VCaP (cell line): Measurements from ENCODE around the gene PRIMA1.

ENCODE experiments used
- H3K27ac ChIP-seq: fragments of 450-650 bp; 2 replicates; pipeline ENCODE4 v1.5.1; 2017
- TF ChIP-seq, protein P1 (sequence below): fragments of 450-650 bp; conservative IDR thresholded peaks from 2 replicates; pipeline ENCODE4 v1.5.1; 2017; ENCODE audit warnings: mild to moderate bottlenecking, moderate library complexity

The PRIMA1 gene

DNA sequence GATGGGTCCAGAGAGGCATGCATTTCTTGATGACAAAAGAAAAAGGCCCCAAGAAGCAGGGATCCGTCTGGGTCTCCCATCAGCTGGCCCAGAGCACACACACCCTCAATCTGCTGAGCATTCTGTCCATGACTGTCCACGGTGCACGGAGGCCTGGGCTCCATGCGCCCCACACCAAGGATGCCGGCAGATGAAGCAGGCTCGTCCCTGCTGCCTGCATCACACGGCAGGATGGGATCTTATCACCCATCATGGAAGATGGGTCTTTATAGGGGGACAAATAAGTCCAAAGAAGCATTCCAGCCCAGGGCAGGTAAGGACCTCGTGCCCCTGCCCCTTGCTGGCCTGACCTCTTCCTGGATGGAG, 59.7 kb downstream of the PRIMA1 start:
- no peak overlapping the region for H3K27ac ChIP-seq
- TF ChIP-seq, protein P1, sequence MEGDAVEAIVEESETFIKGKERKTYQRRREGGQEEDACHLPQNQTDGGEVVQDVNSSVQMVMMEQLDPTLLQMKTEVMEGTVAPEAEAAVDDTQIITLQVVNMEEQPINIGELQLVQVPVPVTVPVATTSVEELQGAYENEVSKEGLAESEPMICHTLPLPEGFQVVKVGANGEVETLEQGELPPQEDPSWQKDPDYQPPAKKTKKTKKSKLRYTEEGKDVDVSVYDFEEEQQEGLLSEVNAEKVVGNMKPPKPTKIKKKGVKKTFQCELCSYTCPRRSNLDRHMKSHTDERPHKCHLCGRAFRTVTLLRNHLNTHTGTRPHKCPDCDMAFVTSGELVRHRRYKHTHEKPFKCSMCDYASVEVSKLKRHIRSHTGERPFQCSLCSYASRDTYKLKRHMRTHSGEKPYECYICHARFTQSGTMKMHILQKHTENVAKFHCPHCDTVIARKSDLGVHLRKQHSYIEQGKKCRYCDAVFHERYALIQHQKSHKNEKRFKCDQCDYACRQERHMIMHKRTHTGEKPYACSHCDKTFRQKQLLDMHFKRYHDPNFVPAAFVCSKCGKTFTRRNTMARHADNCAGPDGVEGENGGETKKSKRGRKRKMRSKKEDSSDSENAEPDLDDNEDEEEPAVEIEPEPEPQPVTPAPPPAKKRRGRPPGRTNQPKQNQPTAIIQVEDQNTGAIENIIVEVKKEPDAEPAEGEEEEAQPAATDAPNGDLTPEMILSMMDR = no peak

DNA sequence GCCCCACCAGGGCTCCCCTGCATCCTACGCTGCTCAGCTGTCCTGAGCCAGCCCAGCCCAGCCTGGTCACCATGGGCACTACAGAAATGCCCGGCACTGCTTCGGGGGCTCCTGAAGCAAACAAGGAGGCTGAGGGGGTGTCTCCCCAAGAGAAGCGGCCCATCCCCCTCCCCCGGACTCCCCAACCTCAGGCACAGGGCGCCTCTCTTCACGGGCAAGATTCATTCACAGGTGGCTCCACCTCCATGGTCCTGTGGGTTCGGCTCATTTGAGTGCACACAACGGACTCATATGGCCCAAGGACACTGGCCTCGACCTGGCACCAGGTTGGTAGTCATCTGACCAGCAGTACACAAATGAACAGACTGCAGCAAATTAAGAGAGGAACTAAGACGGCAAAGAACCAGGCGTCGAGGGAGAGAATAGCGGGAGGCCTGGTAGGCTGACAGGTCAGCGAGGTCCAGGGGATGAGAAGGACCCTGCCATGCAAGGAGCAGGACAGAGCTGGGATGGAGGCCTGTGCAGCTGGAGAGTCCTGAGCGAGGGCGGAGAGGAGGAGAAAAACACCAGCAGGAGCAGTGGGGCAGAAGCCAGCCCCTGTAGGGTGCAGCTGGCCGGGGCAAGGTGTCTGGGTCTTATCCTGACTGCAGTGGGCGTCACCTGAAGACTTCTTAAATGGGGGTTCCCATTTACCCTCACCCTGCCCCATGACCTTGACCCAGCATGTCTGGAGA, 60.2 kb downstream of the PRIMA1 start:
- no peak overlapping the region for H3K27ac ChIP-seq

DNA sequence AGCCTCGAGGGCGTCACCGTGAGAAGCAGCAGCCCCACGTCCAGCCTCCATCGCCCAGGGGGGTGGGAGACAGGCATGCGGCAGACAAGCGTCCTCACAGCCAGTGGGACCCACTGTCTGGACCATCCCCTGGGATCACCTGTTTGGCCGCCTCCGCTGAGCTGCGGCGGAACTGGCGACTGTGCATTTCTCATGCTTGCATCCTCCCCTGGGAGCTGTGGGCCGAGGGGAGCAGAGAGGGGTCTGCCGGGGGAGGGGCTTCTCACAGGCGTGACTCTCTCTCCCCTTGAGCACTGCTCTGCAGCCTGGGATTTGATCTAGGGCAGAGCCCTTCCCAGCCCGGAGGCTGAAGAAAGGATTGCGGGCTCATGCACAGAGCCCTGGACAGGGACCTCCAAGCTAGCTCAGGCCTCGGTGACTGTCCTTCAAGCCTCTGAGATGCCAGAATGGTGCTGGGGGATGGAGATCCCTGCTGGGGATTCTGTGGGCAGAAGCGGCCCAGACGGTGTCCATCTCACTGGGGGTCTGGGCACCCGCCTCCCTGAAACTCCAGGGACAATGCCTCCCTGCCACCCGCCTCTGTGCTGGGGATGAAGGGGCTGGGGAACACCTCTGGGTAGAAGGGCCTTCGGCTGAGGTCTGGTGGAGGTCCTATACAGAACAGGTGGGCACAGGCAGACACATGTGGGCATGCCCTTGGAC, 61.1 kb downstream of the PRIMA1 start:
- TF ChIP-seq, protein P1 = no peak
- no peak overlapping the region for H3K27ac ChIP-seq

More for the DNA sequence above, 60.2 kb downstream of the PRIMA1 start:
- TF ChIP-seq, protein P1 = no peak

DNA sequence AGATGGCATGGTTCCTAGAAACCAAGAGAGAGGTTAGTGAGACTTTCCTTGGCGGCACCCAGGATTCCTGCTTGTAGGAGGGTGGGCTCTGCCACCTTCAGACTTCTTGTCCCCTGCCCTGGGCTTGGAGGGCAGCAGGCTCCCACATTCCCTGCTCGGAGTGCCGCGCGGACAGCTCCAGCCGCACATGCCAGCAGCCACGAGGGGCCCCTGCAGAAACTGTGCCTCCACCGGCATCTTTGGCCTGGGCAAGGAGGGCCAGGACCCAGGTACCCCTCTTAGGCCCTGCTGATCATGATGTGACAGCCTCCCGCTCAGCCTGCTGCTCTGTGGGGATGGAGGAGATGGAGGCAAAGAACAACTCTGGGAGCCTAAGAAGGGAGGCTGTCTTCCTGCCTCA, 62.3 kb downstream of the PRIMA1 start:
- TF ChIP-seq, protein P1 = no peak
- H3K27ac ChIP-seq = no peak overlapping the region

DNA sequence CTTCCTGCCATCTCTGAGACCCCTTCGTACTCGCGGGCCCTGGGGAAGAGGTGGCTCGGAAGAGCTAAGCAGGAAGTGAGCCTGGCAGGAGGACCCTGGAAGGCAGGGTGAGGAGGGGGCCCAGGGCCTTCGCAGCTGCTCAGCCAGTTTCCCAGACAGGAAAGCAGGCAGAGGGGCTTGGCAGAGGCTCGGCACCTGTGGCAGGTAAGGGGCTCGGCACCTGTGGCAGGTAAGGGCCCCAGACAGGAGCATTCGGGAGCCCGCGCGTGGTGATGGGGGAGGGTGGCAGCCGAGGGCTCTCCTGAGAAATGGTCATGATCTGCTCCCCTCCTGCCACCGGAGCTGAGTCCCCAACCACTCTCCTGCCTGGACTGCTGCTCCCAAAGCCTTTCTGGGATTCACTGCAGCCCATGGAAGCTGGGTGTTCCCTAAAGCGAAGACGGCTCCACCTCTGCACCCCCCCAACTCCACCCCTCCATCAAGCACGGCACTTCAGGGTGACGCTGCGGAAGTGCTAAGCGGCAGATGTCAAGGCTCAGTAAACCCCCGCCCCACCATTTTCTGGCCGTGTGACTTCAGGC, 63.2 kb downstream of the PRIMA1 start:
- no peak overlapping the region for H3K27ac ChIP-seq
- TF ChIP-seq, protein P1 = no peak

DNA sequence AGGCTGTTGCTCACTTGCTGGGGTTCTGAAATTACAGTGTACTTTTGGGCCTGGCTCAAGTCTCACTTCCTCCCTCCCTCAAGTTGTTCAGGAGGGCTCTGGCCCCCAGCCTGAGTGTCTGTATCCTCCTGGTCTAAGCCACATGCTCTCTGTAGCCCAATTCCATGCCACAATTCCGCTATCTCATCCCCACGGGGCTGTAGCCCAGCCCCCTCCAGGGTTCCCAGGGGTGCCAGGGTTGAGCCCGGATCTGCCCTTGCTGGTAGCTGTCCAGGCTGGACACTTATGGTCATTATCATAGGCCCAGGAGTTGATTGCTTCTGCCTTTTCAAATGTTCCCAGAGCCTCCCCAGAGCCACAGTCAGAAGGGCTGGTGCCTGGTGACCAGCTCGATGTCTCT, 65.3 kb downstream of the PRIMA1 start:
- TF ChIP-seq, protein P1 = no peak
- no peak overlapping the region for H3K27ac ChIP-seq

DNA sequence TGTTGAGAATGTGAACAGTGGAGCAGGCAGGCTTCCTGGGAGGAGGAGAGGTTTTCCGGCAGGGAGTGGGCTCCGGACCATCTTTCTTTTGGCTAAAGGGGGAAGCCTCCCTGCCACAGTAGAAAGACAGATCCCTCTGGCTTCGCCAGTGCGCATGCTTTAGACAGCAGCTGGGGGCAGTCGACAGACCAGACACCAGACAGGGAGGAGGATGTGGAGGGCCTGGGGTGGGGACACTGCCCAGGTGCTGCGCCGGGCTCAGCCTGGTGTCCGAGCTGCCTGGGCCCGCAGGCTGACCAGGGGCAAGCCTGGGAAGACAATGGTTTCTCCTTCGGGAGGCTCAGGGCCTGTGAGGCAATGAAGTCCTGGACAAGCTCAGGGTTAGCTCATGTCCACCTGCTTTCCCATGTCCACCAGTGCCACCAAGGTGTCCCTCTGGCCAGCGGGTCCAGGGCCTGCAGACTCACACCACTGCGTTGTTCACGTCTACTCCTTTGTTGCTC, 67.3 kb downstream of the PRIMA1 start:
- TF ChIP-seq, protein P1 = no peak
- H3K27ac ChIP-seq = no peak overlapping the region
